Heart right ventricle (tissue), 16 donors: ENCODE data around the gene KDM2B. TPM values are rescaled to one million over a fixed set of nuclear protein-coding genes. Genes with fewer than 3 reads are reported as not detected.

Source experiments
- ATAC-seq, 8 donors: fragments of 200-7000 bp; cut with Tn5 transposase; one replicate each; pipeline ENCODE4 v1.9.1; 2020; ENCODE audit warnings: mild to moderate bottlenecking in 8 of 8, moderate library complexity in 8 of 8, moderate number of reproducible peaks in 1 of 8
- DNase-seq, 2 donors: peaks; one replicate each; pipeline ENCODE4 v3.0.0-alpha.2; 2020
- H3K27ac ChIP-seq, 10 donors: fragments of 200-600 bp; sonication (generic) in 2 of 10; one replicate each; pipeline versions ENCODE4 v1.5.0 to v1.8.0; 2020 to 2022; ENCODE audit warnings: mild to moderate bottlenecking in 3 of 10
- H3K27me3 ChIP-seq, 7 donors: fragments of 200-600 bp; one replicate each; pipeline ENCODE4 v1.8.0; 2021 to 2022; ENCODE audit warnings: mild to moderate bottlenecking in 2 of 7
- H3K36me3 ChIP-seq, 9 donors: fragments of 200-600 bp; sonication (generic) in 1 of 9; one replicate each; pipeline versions ENCODE4 v1.5.0 to v1.8.0; 2020 to 2022; ENCODE audit warnings: mild to moderate bottlenecking in 2 of 9
- H3K4me1 ChIP-seq, 9 donors: fragments of 200-600 bp; sonication (generic) in 1 of 9; one replicate each; pipeline versions ENCODE4 v1.5.0 to v1.8.0; 2020 to 2022; ENCODE audit warnings: mild to moderate bottlenecking in 4 of 9
- H3K4me3 ChIP-seq, 10 donors: fragments of 200-600 bp; sonication (generic) in 2 of 10; one replicate each; pipeline versions ENCODE4 v1.5.0 to v1.8.0; 2020 to 2022; ENCODE audit warnings: mild to moderate bottlenecking in 7 of 10, moderate library complexity in 2 of 10
- H3K9me3 ChIP-seq, 11 donors: fragments of 200-600 bp in 10 of 11; sonication (generic) in 2 of 11; one replicate each; pipeline versions ENCODE4 v1.5.0 to v1.8.0; 2013 to 2022; ENCODE audit warnings: mild to moderate bottlenecking in 2 of 11, control low read depth in 1 of 11, moderate library complexity in 1 of 11
- CTCF ChIP-seq, 9 donors: fragments of 200-600 bp; sonication (generic) in 2 of 9; IDR thresholded peaks; one replicate each; pipeline versions ENCODE4 v1.5.0 to v1.8.0; 2021 to 2022; ENCODE audit warnings: antibody characterized with exemption in 9 of 9, mild to moderate bottlenecking in 5 of 9, moderate library complexity in 1 of 9
- whole genome bisulfite sequencing, 2 donors: extraction: QIAGEN DNeasy Blood & Tissue Kit; methylation state at CpG; one replicate each; pipeline ENCODE4 v1.1.7; 2013; ENCODE audit warnings: inconsistent platforms in 1 of 2; 5-methylcytosine and 5-hydroxymethylcytosine counted together
- intact Hi-C, 10 donors: fragments of 100-400 bp; cut with DNase I; formaldehyde crosslinking; loops; one replicate each; pipeline versions ENCODE4 v1.11.1 to v1.14.2; 2022
- polyA plus RNA-seq, 2 donors: library from polyadenylated mRNA; stranded (reverse); fragments of 200-250 nt; gene quantifications; one replicate each; pipeline ENCODE4 v1.2.3, GENCODE V29; 2013
- total RNA-seq, 10 donors: library from RNA; stranded (reverse); fragmentation: NEBNext Ultra II Directional in 3 of 10; extraction: Animal tissue kit (Norgen Biotek cat#: 25700) in 3 of 10; gene quantifications; one replicate each; pipeline versions ENCODE4 v1.2.1 to v1.2.4, GENCODE V29; 2021 to 2023
- donor health status: Arrhythmogenic right ventricular cardiomyopathy.
- donor health status: ischemic (EF 13 %, LVEDD 7.1; RV severe dilation, severe dysfunction).
- donor health status: healthy with polysubstance abuse.
- donor health status: DM: no; HTN: yes; CAD: no.
- donor health status: DM: no; HTN: no; CAD: no.
- donor health status: ischemic (EF 25% LVEDD 6.9; RV normal size, moderate dysfunction).
- donor health status: ischemic (EF 25% LVEDD 5.7; RV mildly dilated, moderate dysfunction).
- donor health status: healthy.
- donor health status: DM: yes; HTN: yes; CAD: no.
- donor health status: Ischemic cardiomyopathy.
- donor health status: ischemic (EF 35%, LVEDD 5.7; RV mildly dilated, moderate dysfunction).
- donor health status: nonischemic (EF 11% LVEDD 7.7; RV severe dilation, severe dysfunction).
- donor health status: DM: yes; HTN: yes; CAD: no.
- donor health status: PGD.
- donor health status: ischemic (EF 29% LVEDD 5.4; RV normal size, mild dysfunction).
- donor health status: nonischemic (EF 23%, LVEDD 6.1; RV moderate dilation, normal function).

KDM2B gene
- total and polyA plus RNA-seq, 12 donors, result 4.8 to 18.4 (median 13.6) TPM

- H3K36me3 ChIP-seq, result peaks cover 0 to 40% (median 0%) of the 10 kb centered on the region in 9 donors
- H3K4me3 ChIP-seq, result no peak overlapping the region
- DNase-seq, result no peak
- WGBS, 2 donors, result 90 to 93% methylated on average over 10 of the region's 10 CpGs
- H3K27ac ChIP-seq, result no peak overlapping the region
- intact Hi-C loops, result no loop called here
- H3K27me3 ChIP-seq, result no peaks in the 10 kb centered on the region
- no peaks in the 10 kb centered on the region for H3K9me3 ChIP-seq
- TF ChIP-seq CTCF (IDR thresholded peaks at IDR 0.05), result no peak
- H3K4me1 ChIP-seq, result peaks cover 0 to 26% (median 9%) of the 10 kb centered on the region in 9 donors
- no peak for ATAC-seq
These were observed 62.2 kb downstream of the KDM2B start for GRCh38 chr12:121518656-121519055.

GRCh38 chr12:121516437-121517011 lies 64.3 kb downstream of the KDM2B start:
- DNase-seq (no peak), ATAC-seq (no peak)
- TF ChIP-seq CTCF (IDR thresholded peaks at IDR 0.05), result no peak
- Histone ChIP-seq H3K36me3 (peaks cover 0 to 62% (median 0%) of the 10 kb centered on the region in 9 donors), H3K27ac (no peak overlapping the region), H3K4me1 (peaks cover 0 to 19% (median 8%) of the 10 kb centered on the region in 9 donors), H3K4me3 (no peak overlapping the region), H3K27me3 (no peaks in the 10 kb centered on the region), H3K9me3 (no peaks in the 10 kb centered on the region)
- 92 to 95% methylated on average over 10 of the region's 10 CpGs for WGBS, 2 donors
- intact Hi-C loops, result no loop called here

- no peaks in the 10 kb centered on the region for H3K27me3 ChIP-seq
- H3K36me3 ChIP-seq, result peaks cover 0 to 61% (median 0%) of the 10 kb centered on the region in 9 donors
- no peak overlapping the region for H3K27ac ChIP-seq
- WGBS, 2 donors, result 86 to 89% methylated on average over 7 of the region's 7 CpGs
- no peaks in the 10 kb centered on the region for H3K9me3 ChIP-seq
- no peak for TF ChIP-seq CTCF (IDR thresholded peaks at IDR 0.05)
- DNase-seq, result no peak
- peaks cover 0 to 10% (median 0%) of the 10 kb centered on the region in 9 donors for H3K4me1 ChIP-seq
- no peak for ATAC-seq
- intact Hi-C loops, result no loop called here
- no peak overlapping the region for H3K4me3 ChIP-seq
These were observed 65.2 kb downstream of the KDM2B start for GRCh38 chr12:121515615-121516014.

GRCh38 chr12:121514184-121514742 lies 66.6 kb downstream of the KDM2B start:
- Histone ChIP-seq H3K9me3 (no peaks in the 10 kb centered on the region), H3K36me3 (peaks cover 0 to 69% (median 7%) of the 10 kb centered on the region in 9 donors), H3K27me3 (no peaks in the 10 kb centered on the region), H3K27ac (no peak overlapping the region), H3K4me1 (peaks cover 0 to 3% (median 0%) of the 10 kb centered on the region in 9 donors), H3K4me3 (no peak overlapping the region)
- ATAC-seq (no peak), DNase-seq (no peak)
- 76 to 80% methylated on average over 16 of the region's 16 CpGs for WGBS, 2 donors
- TF ChIP-seq CTCF (IDR thresholded peaks at IDR 0.05), result no peak
- intact Hi-C loops, result no loop called here
